ENCODE measurements around the gene LAMC3.
"Not testable (repeated sequence)": the region's sequence is repeated elsewhere in the genome, so short reads cannot be mapped to it uniquely, and the experiment has no call there.

LAMC3 gene

DNA sequence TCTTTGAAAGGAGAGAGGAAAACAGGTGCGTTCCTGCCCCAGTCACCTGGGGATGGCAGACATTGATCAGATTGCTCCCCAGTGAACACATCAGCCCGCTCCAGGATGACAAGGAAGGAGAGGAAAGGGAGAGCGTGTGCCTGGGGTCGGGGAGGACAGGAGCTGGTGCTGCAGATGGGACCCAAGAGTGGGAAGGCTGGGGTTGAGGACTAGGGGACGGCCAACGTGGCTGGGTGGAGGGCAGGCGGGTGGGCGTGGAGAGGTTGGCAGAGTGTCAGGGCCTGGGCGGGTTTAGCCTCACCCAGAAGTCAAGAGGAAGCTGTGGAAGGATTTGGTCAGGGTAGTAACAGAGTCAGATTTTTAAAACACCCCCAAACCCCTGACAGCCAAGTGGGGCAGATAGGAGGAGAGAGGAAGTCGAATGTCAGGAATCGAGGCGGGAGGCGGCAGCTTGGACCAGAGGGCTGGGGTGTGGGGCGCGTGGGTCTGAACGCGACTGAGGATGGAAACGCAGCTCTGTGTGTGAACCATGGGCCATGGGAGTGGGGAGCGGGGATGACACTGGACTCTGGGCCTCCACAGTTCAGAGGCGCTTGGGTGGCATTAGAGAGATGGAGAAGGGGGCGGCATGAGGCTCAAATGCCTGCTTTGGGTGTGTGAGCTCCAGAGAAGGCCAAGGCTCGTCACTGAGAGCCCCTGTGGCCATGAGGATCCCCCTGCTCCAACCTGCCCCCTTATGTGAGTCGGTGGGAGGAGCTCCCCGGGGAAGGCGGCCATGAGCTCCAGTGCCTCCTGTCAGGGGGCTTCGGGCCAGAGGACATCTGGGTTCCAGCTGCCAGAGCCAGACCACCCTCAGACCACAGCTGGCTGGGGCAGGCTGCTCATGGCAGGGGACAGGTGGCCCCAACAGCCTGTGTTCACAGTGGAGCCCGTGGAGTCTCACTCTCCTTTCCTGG is 24.6 kb downstream of the LAMC3 start:
- TF ChIP-seq, protein P1, sequence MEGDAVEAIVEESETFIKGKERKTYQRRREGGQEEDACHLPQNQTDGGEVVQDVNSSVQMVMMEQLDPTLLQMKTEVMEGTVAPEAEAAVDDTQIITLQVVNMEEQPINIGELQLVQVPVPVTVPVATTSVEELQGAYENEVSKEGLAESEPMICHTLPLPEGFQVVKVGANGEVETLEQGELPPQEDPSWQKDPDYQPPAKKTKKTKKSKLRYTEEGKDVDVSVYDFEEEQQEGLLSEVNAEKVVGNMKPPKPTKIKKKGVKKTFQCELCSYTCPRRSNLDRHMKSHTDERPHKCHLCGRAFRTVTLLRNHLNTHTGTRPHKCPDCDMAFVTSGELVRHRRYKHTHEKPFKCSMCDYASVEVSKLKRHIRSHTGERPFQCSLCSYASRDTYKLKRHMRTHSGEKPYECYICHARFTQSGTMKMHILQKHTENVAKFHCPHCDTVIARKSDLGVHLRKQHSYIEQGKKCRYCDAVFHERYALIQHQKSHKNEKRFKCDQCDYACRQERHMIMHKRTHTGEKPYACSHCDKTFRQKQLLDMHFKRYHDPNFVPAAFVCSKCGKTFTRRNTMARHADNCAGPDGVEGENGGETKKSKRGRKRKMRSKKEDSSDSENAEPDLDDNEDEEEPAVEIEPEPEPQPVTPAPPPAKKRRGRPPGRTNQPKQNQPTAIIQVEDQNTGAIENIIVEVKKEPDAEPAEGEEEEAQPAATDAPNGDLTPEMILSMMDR (conservative IDR thresholded peaks at IDR 0.05) = no peak
- no peak overlapping the region for H3K27ac ChIP-seq

DNA sequence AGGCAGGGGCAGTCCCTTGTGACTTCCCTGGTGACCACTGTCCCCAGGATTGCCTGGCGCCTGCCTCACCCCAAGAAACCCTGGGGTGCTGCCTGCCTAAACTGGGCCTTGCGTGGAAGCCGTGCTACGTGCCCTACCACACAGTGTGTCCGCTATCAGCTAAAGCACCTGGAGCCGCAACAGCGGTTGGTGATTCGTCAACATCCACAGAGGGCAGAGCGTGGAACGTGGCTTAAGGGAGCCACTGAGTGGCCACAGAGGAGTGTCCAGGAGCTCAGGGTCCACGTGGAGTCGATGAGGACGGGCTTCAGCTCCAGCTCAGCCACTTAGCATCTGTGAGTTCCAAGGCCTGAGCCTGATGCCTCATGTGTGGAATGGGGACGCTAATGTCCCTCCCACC is 25.3 kb downstream of the LAMC3 start:
- TF ChIP-seq, protein P1 (conservative IDR thresholded peaks at IDR 0.05) = no peak
- no peak overlapping the region for H3K27ac ChIP-seq

DNA sequence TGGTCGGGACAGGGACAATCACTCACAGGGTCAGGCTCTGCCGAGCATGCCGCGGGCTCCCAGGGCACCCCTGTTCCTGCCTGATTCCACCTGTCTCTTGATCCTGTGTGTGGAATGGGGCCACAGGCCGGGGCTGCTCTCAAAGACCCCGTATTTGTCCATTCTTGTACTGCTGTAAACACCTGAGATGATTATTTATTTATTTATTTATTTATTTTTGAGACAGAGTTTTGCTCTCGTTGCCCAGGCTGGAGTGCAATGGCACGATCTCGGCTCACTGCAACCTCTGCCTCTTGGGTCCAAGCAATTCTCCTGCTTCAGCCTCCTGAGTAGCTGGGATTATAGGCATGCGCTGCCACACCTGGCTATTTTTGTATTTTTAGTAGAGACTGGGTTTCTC is 25.8 kb downstream of the LAMC3 start:
- not testable (repeated sequence) for H3K27ac ChIP-seq

DNA sequence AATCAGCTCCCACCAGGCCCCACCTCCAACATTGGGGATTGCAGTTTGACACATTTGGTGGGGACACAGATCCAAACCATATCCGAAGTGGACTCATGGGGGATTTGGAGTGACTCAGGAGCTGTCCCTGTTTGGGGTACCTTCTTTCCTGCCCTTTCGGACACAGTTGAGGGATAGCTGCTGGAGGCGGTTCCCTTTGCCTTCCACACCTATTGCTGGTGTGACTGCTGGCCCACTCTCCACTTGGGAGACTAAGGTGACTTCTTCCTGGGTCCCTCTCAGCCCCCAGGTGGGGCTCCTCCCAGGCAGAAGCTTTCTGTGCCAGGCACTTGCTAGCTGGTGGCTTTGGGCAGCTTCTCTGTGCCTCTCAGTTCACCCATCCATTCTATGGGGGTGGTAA is 26.6 kb downstream of the LAMC3 start:
- no peak overlapping the region for H3K27ac ChIP-seq
- TF ChIP-seq, protein P1 (conservative IDR thresholded peaks at IDR 0.05) = no peak

DNA sequence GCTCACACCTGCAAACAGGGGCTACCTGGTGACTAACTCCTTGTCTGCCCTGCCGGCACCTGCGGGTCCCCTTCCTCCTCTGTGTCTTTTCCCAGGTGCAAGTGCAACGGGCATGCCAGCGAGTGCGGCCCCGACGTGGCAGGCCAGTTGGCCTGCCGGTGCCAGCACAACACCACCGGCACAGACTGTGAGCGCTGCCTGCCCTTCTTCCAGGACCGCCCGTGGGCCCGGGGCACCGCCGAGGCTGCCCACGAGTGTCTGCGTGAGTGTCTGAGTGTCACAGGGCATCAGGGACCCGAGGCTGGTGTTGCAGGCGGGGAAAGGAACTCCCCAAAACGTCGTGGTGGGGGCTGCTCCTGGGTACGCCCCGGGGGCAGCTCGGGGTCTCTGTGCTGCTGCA is 27.1 kb downstream of the LAMC3 start:
- H3K27ac ChIP-seq = no peak overlapping the region
- TF ChIP-seq, protein P1 (conservative IDR thresholded peaks at IDR 0.05) = no peak

DNA sequence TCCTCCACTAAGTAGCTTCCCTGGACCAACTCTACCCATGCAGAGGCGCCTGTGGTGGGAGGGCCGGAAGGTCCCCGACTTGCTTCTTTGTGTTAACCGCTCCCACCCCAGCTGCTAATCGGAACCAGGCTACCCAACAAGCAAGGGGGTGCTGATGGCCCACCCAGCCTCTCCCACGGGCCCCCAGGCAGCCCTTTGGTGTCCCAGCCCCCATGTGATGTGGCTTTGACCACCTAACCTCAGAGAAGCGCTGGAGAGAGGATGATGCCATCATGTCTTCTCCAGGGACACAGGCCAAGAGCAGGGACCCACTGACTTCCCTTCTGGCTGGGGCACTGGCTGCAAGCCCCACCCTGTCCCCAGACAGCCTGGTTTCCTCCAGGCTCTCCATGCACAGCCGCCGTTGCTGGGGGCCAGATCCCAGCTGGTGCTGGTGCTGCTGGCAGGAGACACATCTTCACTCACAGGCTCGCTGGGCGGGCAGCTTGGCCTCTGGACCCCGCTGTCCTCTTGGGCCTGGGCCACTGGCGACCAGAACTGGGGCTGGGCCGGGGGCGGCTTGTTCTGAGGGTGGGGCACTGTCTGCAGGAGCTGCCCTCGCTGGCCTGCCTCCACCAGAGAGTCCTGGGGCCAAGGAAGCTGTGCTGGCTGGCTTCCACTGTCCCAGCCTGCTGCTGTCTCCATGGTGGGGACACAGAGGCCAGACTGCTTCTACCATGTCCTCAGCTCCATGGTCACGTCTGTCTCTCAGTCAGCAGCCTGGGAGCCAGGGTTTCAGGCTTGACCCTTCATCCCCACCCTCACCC is 27.8 kb downstream of the LAMC3 start:
- TF ChIP-seq, protein P1 (conservative IDR thresholded peaks at IDR 0.05) = no peak
- peak overlapping the region; percentile 30 for H3K27ac ChIP-seq

DNA sequence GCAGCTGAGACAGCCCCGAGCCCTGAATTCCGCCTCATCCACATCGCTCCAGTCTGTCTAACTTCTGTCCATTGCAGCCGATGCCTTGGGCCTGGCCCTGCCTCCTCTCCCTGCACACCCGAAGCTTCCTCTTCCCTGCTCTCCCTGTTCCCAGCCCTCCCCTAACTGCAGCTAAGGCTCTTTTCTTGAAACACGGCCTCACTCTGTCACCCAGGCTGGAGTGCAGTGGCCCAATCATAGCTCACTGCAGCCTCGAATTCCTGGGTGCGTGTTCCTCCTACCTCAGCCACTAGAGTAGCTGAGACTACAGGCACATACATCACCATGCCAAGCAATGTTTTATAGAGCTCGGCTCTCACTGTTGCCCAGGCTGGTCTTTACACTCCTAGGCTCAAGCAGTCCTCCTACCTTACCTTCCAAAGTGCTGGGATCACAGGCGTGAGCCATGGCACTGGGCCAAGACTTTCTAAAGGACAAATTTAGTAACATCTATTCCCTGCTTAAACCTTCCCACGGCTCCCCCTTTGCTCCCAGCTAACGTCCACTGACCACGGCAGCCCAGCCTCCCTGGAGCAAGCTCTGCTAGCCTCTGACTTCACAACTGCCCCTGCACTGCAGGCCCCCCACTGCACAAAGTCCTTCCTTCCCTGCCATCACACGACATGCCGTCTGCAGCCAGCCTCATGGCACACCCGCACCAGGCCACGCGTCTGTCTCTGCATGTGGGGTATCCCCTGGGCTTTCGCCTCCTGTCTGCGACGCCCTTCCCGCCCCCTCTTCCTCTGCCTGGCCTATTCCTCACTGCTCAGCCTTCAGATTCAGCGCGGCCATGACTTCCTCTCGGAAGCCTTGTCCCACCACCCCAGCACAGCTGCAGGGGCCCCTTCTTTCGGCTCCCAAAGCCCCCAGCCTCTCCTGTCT is 28.6 kb downstream of the LAMC3 start:
- TF ChIP-seq, protein P1 (conservative IDR thresholded peaks at IDR 0.05) = 0 out of 2 replicates have a peak, but pooled peaks have one; percentile 9
- H3K27ac ChIP-seq = peak overlapping the region; percentile 30
